Measurements from ENCODE around the gene FXYD4.

GRCh38 chr10:43386981-43387677, 15.7 kb downstream of the FXYD4 start:
- TF ChIP-seq CTCF (optimal IDR thresholded peaks at IDR 0.05 in 1 of 3, IDR thresholded peaks at IDR 0.05 in 1 of 3, conservative IDR thresholded peaks at IDR 0.05 in 1 of 3; ENCODE audit: extremely low read depth in 1 of 3, insufficient read depth in 2 of 3, low read length in 3 of 3) = no peak
- TF ChIP-seq EZH2 (IDR thresholded peaks at IDR 0.05; ENCODE audit: low read length) = no peak
